OCI-LY3 (cell line): ENCODE measurements around the gene BTG2.

Experiments
- H2AFZ ChIP-seq: fragments of 200-600, 300-600 bp; shearing (Covaris generic); 2 replicates; pipeline ENCODE4 v1.6.0; 2014; ENCODE audit warnings: antibody characterized with exemption, low read depth, low read length
- H3K27ac ChIP-seq: fragments of 200-600, 300-600 bp; sonication (generic); 2 replicates; pipeline ENCODE4 v1.5.1; 2014; ENCODE audit warnings: mild to moderate bottlenecking, low read length, moderate library complexity, mixed read lengths
- H3K27me3 ChIP-seq: fragments of 200-600, 300-600 bp; sonication (generic); 2 replicates; pipeline ENCODE4 v1.6.1; 2014; ENCODE audit warnings: low read depth, low read length, mixed read lengths
- H3K36me3 ChIP-seq: fragments of 200-600, 300-600 bp; sonication (generic); replicated peaks from 2 replicates; pipeline ENCODE3; 2014; ENCODE audit warnings: low read depth, low read length, mixed read lengths
- H3K4me1 ChIP-seq: fragments of 300-600, 200-600 bp; sonication (generic); 2 replicates; pipeline ENCODE4 v1.6.1; 2014; ENCODE audit warnings: low read length, mixed read lengths
- H3K4me2 ChIP-seq: fragments of 200-600, 300-600 bp; sonication (generic); 2 replicates; pipeline ENCODE4 v1.6.1; 2014; ENCODE audit warnings: low read length, mixed read lengths
- H3K4me3 ChIP-seq: fragments of 300-600, 200-600 bp; sonication (generic); 2 replicates; pipeline ENCODE4 v1.5.1; 2014; ENCODE audit warnings: antibody characterized with exemption, mild to moderate bottlenecking, low read length, moderate library complexity
- H3K79me2 ChIP-seq: fragments of 300-600, 200-600 bp; shearing (Covaris generic); 2 replicates; pipeline ENCODE4 v1.6.1; 2014; ENCODE audit warnings: mild to moderate bottlenecking, low read length, mixed read lengths
- H3K9ac ChIP-seq: fragments of 300-600, 200-600 bp; shearing (Covaris generic); 2 replicates; pipeline ENCODE4 v1.6.0; 2014; ENCODE audit warnings: mild to moderate bottlenecking, low read length, moderate library complexity
- H3K9me3 ChIP-seq: fragments of 200-600, 300-600 bp; shearing (Covaris generic); 2 replicates; pipeline ENCODE4 v1.6.1; 2014; ENCODE audit warnings: low read length, mixed read lengths; ENCODE audit not compliant: insufficient read depth
- H4K20me1 ChIP-seq: fragments of 200-600, 300-600 bp; sonication (generic); 2 replicates; pipeline ENCODE4 v1.6.1; 2016; ENCODE audit warnings: low read length, mixed read lengths; ENCODE audit not compliant: insufficient read depth
- EZH2phosphoT487 ChIP-seq: fragments of 200-600 bp; shearing (Covaris generic); IDR thresholded peaks from 2 replicates; pipeline ENCODE4 v1.6.1; 2018; ENCODE audit warnings: antibody characterized with exemption, mixed run types, low read depth
- TF ChIP-seq, protein P1 (sequence below): fragments of 200-600, 300-600 bp; sonication (generic); IDR thresholded peaks from 2 replicates; pipeline ENCODE4 v1.5.1; 2014; ENCODE audit warnings: antibody characterized with exemption, low read length, low read depth

BTG2 gene

DNA sequence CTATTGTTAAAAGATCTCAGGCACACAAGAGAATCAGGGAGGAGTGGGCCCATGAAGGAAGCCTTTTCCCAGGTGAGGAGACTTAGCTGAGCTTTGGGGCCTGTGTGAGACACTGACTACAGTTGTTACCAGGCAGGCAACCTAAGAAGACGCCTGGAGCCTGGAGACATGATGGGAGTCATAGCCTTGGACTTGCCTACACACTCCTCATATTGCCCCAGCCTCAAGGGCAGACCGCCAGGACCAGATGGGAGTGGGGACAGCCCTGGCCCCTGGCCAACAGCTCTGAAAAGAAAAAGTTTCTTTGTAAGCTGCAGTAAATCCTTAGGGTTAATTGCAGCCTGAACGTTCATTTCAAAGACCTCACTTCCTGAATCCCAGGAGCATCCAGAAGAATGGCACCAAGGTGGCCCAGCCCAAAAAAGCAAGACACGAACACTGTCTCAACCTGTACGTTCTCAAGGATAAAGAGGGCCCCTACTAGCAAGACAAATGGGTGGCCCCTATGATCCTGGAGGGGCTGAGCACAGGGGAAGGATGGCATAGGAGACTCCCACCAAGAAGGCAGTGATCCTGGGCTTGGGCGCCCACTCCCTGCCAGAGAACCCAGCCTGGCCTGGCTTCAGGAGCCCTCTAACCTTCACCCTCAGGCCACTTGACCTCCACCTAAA lies 33.2 kb upstream of the BTG2 start:
- H3K36me3 ChIP-seq: no peaks in the 10 kb centered on the region
- no peak overlapping the region for H3K4me3 ChIP-seq
- H3K79me2 ChIP-seq: peaks cover 4% of the 10 kb centered on the region; the same call in 1 of the 2 replicates
- H2AFZ ChIP-seq: no peak overlapping the region
- no peaks in the 10 kb centered on the region for H3K27me3 ChIP-seq
- H3K4me1 ChIP-seq: peaks cover 51% of the 10 kb centered on the region
- H3K4me2 ChIP-seq: no peak overlapping the region
- H3K27ac ChIP-seq: no peak overlapping the region
- no peak for TF ChIP-seq EZH2phosphoT487
- TF ChIP-seq, protein P1, sequence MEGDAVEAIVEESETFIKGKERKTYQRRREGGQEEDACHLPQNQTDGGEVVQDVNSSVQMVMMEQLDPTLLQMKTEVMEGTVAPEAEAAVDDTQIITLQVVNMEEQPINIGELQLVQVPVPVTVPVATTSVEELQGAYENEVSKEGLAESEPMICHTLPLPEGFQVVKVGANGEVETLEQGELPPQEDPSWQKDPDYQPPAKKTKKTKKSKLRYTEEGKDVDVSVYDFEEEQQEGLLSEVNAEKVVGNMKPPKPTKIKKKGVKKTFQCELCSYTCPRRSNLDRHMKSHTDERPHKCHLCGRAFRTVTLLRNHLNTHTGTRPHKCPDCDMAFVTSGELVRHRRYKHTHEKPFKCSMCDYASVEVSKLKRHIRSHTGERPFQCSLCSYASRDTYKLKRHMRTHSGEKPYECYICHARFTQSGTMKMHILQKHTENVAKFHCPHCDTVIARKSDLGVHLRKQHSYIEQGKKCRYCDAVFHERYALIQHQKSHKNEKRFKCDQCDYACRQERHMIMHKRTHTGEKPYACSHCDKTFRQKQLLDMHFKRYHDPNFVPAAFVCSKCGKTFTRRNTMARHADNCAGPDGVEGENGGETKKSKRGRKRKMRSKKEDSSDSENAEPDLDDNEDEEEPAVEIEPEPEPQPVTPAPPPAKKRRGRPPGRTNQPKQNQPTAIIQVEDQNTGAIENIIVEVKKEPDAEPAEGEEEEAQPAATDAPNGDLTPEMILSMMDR: no peak
- no peaks in the 10 kb centered on the region for H4K20me1 ChIP-seq
- no peak overlapping the region for H3K9ac ChIP-seq
- no peaks in the 10 kb centered on the region for H3K9me3 ChIP-seq

DNA sequence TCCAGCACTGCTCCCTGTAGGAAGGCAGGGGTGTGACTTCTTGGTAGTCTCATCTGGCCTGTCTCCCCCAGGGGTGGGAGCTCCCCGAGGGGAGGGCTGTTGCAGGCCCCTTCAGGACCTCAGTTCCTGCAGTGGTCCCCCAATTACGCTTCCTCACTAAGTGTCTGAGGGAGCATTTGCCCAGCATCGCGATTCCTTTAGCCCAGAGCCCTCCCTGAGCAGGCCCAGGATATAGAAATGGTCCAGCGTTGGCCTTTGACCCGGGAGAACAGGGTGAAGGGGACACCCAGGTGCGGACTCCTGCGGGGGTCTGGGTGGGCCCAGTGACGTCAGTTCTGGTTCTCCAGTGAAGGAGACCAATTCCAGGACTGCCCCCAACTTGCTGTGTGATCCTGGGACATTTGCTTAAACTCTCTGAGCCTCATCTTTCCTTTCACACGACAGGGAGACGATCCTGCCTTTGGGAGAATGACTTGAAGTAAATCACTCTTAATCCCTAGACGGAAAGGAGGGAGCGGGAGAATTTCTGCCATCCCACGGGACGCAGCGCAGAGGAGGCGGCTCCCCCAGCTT lies 32.6 kb upstream of the BTG2 start:
- Histone ChIP-seq H3K4me2 (peak overlapping the region; percentile 100), H3K4me3 (peak overlapping the region; percentile 86), H3K4me1 (peaks cover 50% of the 10 kb centered on the region), H3K9me3 (no peaks in the 10 kb centered on the region), H3K79me2 (peaks cover 4% of the 10 kb centered on the region; the same call in 1 of the 2 replicates), H2AFZ (no peak overlapping the region), H3K36me3 (no peaks in the 10 kb centered on the region), H4K20me1 (no peaks in the 10 kb centered on the region), H3K27me3 (no peaks in the 10 kb centered on the region), H3K27ac (no peak overlapping the region), H3K9ac (peak overlapping the region; percentile 88)
- TF ChIP-seq, protein P1: no peak

DNA sequence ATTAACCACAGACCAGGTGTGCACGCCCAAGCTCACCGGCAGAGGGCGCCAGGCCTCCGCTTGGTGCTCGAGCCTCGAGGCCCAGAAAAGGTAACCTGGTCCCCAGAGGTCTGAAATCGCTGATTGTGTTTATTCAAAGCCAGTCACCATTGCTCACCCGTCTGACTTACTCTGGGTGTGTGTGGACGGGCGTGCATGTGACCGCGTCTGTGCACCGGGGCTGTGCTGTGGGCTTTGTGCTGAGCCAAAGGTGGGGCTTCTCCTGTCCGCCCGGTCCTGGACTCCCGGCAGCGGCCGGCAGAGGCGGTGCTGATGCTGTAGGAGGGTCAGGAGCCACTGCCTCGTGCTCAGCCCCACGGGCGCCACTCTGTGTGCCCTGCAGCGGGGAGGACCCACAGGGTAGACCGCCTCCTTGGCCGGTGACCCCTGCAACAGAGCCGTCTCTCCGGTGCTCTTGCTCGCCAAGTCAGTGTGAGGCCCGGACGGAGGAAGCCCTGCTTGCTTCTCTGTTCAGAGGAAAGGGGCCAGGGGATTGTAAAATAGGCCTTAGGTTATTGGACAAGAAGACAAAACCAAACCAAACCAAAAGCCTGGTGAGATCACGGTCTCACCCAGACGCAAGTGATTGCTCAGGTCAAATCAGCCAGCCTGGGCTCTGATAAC lies 32.0 kb upstream of the BTG2 start:
- TF ChIP-seq, protein P1: peak; percentile 98
- TF ChIP-seq EZH2phosphoT487: no peak
- H3K79me2 ChIP-seq: peaks cover 4% of the 10 kb centered on the region; the same call in 1 of the 2 replicates
- peak overlapping the region; percentile 88 for H3K9ac ChIP-seq
- peak overlapping the region; percentile 24; the same call in 1 of the 2 replicates for H2AFZ ChIP-seq
- H3K36me3 ChIP-seq: no peaks in the 10 kb centered on the region
- H4K20me1 ChIP-seq: no peaks in the 10 kb centered on the region
- no peaks in the 10 kb centered on the region for H3K9me3 ChIP-seq
- peak overlapping the region; percentile 100 for H3K4me2 ChIP-seq
- H3K27ac ChIP-seq: peak overlapping the region; percentile 75
- no peaks in the 10 kb centered on the region for H3K27me3 ChIP-seq
- H3K4me1 ChIP-seq: peaks cover 53% of the 10 kb centered on the region
- H3K4me3 ChIP-seq: peak overlapping the region; percentile 86
